ENCODE results near the gene METTL16. TPM values are rescaled to one million over a fixed set of nuclear protein-coding genes. Genes with fewer than 3 reads are reported as not detected.

METTL16 gene
- polyA plus RNA-seq, 1 donor (not counting 4 experiments of a cell fraction or from before 2014, with no cell fraction given): 16.6 TPM

- DNase-seq (ENCODE audit: low read depth, low spot score): no peak
- H3K4me1 ChIP-seq (ENCODE audit: control insufficient read depth, extremely low read depth, insufficient read depth, low read length): peaks cover 57% of the 10 kb centered on the region
Observed at GRCh38 chr17:2403044-2403443, 108.6 kb downstream of the METTL16 start.

DNA sequence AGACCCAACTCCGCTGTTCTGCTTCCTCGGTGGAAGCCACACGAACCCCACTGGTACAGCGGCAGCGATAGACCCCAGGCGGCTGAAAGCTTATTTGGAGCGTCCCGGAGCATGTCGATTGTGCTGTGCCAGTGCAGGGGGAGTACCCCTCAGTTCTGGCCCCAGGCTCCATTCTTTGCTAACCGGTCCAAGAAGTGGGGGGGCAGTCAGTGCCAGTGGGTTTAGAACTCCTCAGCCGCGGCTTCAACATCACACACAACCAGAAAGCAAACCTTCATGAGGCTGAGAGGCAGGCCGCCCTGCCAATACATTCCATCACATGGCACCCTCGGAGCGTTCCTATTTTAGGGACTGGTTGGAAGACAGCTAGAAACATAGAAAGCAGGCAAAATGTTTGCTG is 109.1 kb downstream of the METTL16 start:
- Histone ChIP-seq H3K4me2 (ENCODE audit: control insufficient read depth, extremely low read depth, insufficient read depth, low read depth, low read length) (peak overlapping the region; percentile 92), H3K27me3 (ENCODE audit: control insufficient read depth, extremely low read depth, insufficient read depth, low read length) (no peaks in the 10 kb centered on the region), H2AFZ (ENCODE audit: control insufficient read depth, low read length) (no peak overlapping the region), H3K4me1 (ENCODE audit: control insufficient read depth, extremely low read depth, insufficient read depth, low read length) (peaks cover 56% of the 10 kb centered on the region), H3K9me1 (ENCODE audit: control insufficient read depth, extremely low read depth, insufficient read depth, low read length) (no peaks in the 10 kb centered on the region), H4K20me1 (ENCODE audit: control insufficient read depth, extremely low read depth, insufficient read depth, low read length) (no peaks in the 10 kb centered on the region), H3K36me3 (ENCODE audit: control insufficient read depth in 2 of 2, extremely low read depth in 1 of 2, insufficient read depth in 2 of 2, low read length in 2 of 2) (no peaks in the 10 kb centered on the region), H3K9me3 (ENCODE audit: control insufficient read depth, low read depth, low read length) (no peaks in the 10 kb centered on the region), H3K4me3 (ENCODE audit: control insufficient read depth in 2 of 3, extremely low read depth in 1 of 3, insufficient read depth in 2 of 3, low read depth in 1 of 3, low read length in 3 of 3) (peak overlapping the region; percentile 8 to 68 (median 51)), H3K79me2 (ENCODE audit: control insufficient read depth, insufficient read depth, low read length) (peaks cover 14% of the 10 kb centered on the region), H3K9ac (ENCODE audit: control insufficient read depth, extremely low read depth, insufficient read depth, low read length) (peak overlapping the region; percentile 83), H3K27ac (ENCODE audit: control insufficient read depth, insufficient read depth, low read length) (peak overlapping the region; percentile 87)
- DNase-seq (ENCODE audit: low read depth, low spot score): no peak
- FAIRE-seq: no peak
- TF ChIP-seq CTCF (optimal IDR thresholded peaks at IDR 0.05 in 1 of 3, IDR thresholded peaks at IDR 0.05 in 1 of 3, conservative IDR thresholded peaks at IDR 0.05 in 1 of 3; ENCODE audit: extremely low read depth in 1 of 3, insufficient read depth in 2 of 3, low read length in 3 of 3): no peak
- dilution Hi-C loops (cut with MboI; ENCODE audit: extremely low pct_ligation_motif_present, low sequenced_read_pairs): no loop called here

More at GRCh38 chr17:2403044-2403443, 108.6 kb downstream of the METTL16 start:
- TF ChIP-seq CTCF (optimal IDR thresholded peaks at IDR 0.05 in 1 of 3, IDR thresholded peaks at IDR 0.05 in 1 of 3, conservative IDR thresholded peaks at IDR 0.05 in 1 of 3; ENCODE audit: extremely low read depth in 1 of 3, insufficient read depth in 2 of 3, low read length in 3 of 3): no peak
- TF ChIP-seq EZH2 (IDR thresholded peaks at IDR 0.05; ENCODE audit: low read length): no peak
- Histone ChIP-seq H3K9me3 (ENCODE audit: control insufficient read depth, low read depth, low read length) (no peaks in the 10 kb centered on the region), H3K36me3 (ENCODE audit: control insufficient read depth in 2 of 2, extremely low read depth in 1 of 2, insufficient read depth in 2 of 2, low read length in 2 of 2) (no peaks in the 10 kb centered on the region), H3K27me3 (ENCODE audit: control insufficient read depth, extremely low read depth, insufficient read depth, low read length) (no peaks in the 10 kb centered on the region), H2AFZ (ENCODE audit: control insufficient read depth, low read length) (no peak overlapping the region), H3K4me3 (ENCODE audit: control insufficient read depth in 2 of 3, extremely low read depth in 1 of 3, insufficient read depth in 2 of 3, low read depth in 1 of 3, low read length in 3 of 3) (no peak overlapping the region), H3K79me2 (ENCODE audit: control insufficient read depth, insufficient read depth, low read length) (peaks cover 9% of the 10 kb centered on the region), H3K4me2 (ENCODE audit: control insufficient read depth, extremely low read depth, insufficient read depth, low read depth, low read length) (peak overlapping the region; percentile 92), H4K20me1 (ENCODE audit: control insufficient read depth, extremely low read depth, insufficient read depth, low read length) (no peaks in the 10 kb centered on the region), H3K9ac (ENCODE audit: control insufficient read depth, extremely low read depth, insufficient read depth, low read length) (peak overlapping the region; percentile 83), H3K27ac (ENCODE audit: control insufficient read depth, insufficient read depth, low read length) (peak overlapping the region; percentile 87), H3K9me1 (ENCODE audit: control insufficient read depth, extremely low read depth, insufficient read depth, low read length) (no peaks in the 10 kb centered on the region)
- FAIRE-seq: no peak
- dilution Hi-C loops (cut with MboI; ENCODE audit: extremely low pct_ligation_motif_present, low sequenced_read_pairs): no loop called here
